WI38 (cell line): ENCODE results near the gene BBX.
"Not testable (repeated sequence)": the region's sequence is repeated elsewhere in the genome, so short reads cannot be mapped to it uniquely, and the experiment has no call there.

Source experiments
- H3K4me3 ChIP-seq: 2 replicates; pipeline ENCODE4 v1.5.1; 2011; ENCODE audit warnings: low read depth, mild to moderate bottlenecking, control low read depth, low read length
- TF ChIP-seq, protein P1 (sequence below): IDR thresholded peaks from 2 replicates; pipeline ENCODE4 v1.5.1; 2012; ENCODE audit warnings: low read depth, mild to moderate bottlenecking, control low read depth, low read length

BBX gene

DNA sequence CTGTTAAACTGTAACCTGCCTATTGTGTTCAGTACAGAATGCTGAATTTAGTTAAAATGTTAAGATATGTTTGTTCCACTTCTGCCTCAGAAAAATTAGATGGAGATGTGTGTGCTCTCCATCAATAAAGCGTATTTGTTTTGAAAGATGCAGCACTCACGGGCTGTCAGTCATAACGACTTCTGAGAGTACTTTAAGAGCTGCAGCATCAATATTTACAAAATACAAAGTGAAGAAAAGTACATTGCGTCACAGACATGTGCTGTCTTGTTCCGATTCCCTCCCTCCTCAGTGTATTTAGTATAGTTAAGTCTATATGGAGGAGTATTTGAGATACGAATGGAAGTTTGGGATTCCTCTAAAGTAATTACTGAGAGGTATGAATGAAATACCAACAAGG, 166.6 kb downstream of the BBX start:
- no peak overlapping the region for H3K4me3 ChIP-seq
- TF ChIP-seq, protein P1, sequence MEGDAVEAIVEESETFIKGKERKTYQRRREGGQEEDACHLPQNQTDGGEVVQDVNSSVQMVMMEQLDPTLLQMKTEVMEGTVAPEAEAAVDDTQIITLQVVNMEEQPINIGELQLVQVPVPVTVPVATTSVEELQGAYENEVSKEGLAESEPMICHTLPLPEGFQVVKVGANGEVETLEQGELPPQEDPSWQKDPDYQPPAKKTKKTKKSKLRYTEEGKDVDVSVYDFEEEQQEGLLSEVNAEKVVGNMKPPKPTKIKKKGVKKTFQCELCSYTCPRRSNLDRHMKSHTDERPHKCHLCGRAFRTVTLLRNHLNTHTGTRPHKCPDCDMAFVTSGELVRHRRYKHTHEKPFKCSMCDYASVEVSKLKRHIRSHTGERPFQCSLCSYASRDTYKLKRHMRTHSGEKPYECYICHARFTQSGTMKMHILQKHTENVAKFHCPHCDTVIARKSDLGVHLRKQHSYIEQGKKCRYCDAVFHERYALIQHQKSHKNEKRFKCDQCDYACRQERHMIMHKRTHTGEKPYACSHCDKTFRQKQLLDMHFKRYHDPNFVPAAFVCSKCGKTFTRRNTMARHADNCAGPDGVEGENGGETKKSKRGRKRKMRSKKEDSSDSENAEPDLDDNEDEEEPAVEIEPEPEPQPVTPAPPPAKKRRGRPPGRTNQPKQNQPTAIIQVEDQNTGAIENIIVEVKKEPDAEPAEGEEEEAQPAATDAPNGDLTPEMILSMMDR: no peak

DNA sequence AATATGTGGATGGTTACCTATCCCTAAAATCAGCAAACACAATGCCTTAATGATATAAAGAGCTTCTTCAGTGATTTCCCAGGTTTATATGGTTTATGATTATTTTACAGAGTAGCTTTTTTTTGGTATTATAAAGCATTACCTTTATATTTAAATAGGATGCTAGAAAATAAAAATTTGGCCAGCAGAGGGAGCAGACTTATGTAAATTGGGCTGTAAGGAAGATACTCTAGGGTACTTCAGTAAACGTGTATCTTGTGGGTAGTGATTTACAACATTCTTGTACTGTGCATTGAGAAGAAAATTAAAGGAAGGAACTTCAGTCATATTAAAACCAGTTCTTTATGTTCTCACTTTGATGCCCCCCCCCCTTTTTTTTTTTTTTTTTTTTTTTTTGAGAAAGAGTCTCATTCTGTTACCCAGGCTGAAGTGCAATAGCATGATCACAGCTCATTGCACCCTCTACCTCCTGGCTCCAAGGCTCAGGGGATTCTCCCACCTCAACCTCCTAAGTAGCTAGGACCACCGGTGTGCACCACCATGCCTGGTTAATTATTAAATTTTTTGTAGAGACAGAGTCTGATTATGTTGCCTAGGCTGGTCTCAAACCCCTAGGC, 167.9 kb downstream of the BBX start:
- H3K4me3 ChIP-seq: no peak overlapping the region
- TF ChIP-seq, protein P1: peak; percentile 18; the same call in 1 of the 2 replicates

DNA sequence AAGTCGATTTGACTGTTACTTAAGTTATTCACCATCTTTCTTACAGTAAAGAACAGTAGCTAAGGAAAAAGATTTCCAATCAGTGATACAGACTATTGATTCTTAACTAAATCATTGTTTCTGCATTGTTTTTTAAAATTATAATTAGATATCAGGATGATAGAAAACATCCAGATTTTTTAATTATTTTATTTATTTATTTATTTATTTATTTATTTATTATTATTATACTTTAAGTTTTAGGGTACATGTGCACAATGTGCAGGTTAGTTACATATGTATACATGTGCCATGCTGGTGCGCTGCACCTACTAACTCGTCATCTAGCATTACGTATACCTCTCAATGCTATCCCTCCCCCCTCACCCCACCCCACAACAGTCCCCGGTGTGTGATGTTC, 169.2 kb downstream of the BBX start:
- not testable (repeated sequence) for H3K4me3 ChIP-seq

DNA sequence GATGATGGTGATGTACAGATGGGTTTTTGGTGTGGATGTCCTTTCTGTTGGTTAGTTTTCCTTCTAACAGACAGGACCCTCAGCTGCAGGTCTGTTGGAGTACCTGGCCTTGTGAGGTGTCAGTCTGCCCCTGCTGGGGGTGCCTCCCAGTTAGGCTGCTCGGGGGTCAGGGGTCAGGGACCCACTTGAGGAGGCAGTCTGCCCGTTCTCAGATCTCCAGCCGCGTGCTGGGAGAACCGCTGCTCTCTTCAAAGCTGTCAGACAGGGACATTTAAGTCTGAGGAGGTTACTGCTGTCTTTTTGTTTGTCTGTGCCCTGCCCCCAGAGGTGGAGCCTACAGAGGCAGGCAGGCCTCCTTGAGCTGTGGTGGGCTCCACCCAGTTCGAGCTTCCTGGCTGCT, 174.6 kb downstream of the BBX start:
- H3K4me3 ChIP-seq: peak overlapping the region; percentile 51

DNA sequence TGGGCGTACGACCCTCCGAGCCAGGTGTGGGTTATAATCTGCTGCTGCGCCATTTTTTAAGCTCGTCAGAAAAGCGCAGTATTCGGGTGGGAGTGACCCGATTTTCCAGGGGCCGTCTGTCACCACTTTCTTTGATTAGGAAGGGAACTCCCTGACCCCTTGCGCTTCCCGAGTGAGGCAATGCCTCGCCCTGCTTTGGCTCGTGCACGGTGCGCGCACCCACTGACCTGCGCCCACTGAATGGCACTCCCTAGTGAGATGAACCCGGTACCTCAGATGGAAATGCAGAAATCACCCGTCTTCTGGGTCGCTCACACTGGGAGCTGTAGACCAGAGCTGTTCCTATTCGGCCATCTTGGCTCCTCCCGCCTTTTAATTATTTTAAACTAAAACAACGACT, 175.1 kb downstream of the BBX start:
- peak overlapping the region; percentile 51 for H3K4me3 ChIP-seq

DNA sequence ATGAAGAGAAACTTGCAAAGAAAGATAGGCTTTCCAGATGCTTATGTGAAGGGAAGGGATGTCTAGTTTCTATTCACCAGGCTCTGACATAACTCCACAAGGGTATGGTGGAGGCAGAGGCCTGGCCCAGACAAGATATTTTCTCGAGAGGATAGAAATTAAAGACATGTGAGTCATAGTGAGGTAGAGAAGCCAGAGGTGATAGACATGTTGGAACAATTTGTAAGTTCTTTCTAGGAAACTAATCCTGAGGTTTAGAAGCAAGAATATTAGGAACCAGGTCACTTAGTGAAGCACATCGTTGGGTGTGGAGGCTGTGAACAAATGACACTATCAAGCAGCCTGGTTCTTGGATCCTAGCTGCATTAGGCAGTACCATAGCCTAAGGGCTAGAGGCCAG, 176.9 kb downstream of the BBX start:
- TF ChIP-seq, protein P1: no peak
- H3K4me3 ChIP-seq: no peak overlapping the region

DNA sequence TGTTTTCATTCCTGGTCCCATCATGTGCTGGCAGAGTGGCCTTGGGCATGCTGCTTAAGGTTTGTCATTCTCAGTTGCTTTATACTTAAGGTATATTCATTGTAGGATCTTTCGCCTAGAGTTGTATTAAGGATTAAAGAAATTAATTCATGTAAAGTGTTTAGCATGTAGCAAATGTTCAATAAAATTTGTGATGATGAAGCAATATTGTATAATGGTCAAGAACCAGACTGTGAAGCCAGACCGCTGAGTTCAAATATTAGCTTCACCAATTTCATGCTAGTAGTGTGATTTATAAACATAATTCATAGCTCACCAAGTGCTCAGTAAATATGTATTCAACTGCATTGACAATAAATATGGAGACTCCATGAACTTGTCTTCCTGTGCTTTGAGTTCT, 178.5 kb downstream of the BBX start:
- H3K4me3 ChIP-seq: no peak overlapping the region
- TF ChIP-seq, protein P1: no peak

DNA sequence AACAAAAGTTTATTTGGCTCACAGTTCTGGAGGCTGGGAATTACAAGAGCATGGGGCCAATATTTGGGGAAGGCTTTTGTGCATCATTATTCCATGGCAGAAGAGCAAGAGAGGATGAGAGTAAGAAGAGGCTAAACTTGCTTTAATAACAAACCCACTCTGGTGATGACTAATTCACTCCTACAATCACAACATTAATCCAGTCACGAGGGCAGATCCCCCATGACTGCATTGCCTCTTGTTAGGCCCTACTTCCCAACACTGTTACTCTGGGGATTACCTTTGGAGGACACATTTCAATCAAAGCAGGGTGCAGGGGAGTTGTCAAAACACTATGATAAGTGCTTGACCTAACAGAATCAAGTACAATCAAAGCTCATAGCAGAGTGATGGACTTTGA, 181.7 kb downstream of the BBX start:
- no peak overlapping the region for H3K4me3 ChIP-seq
- TF ChIP-seq, protein P1: no peak

DNA sequence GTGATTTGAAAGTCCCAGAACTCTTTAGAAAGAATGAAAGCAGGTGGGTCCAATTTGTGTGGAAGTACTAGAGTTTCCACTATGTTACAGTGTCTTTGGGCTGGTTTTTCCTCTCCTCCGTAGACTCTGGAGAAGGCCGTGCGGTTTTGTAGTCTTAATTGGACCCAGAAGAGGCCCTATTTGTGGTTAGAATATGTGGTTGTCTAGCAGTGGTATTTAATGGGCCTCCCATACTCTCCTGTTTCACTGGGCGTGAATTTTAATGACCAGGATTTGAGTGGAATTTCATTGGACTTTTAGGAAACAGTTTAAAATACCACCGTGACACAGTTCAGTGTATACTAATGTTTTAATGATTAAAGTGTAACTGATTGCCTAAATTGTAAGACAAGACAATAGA, 182.3 kb downstream of the BBX start:
- TF ChIP-seq, protein P1: no peak
- H3K4me3 ChIP-seq: no peak overlapping the region
